ENCODE data around the gene KRT6C.

- TF ChIP-seq CTCF (IDR thresholded peaks at IDR 0.05) = no peak
- no peak for TF ChIP-seq POLR2A (IDR thresholded peaks at IDR 0.05; ENCODE audit: low read depth)
- TF ChIP-seq EP300 (IDR thresholded peaks at IDR 0.05) = no peak
Measured at GRCh38 chr12:52452101-52452500, 21.5 kb downstream of the KRT6C start, which contains the start of gene KRT6B.

All from esophagus muscularis mucosa (tissue), 4 donors.